Peyer's patch (tissue), 4 donors: ENCODE results near the gene AHCY. TPM values are rescaled to one million over a fixed set of nuclear protein-coding genes. Genes with fewer than 3 reads are reported as not detected.
A peak's percentile ranks its signal among the peaks of the same experiment; 100 is the strongest.

Source experiments
- DNase-seq, 3 donors: peaks; one replicate each; pipeline ENCODE4 v3.0.0-alpha.2; 2017 to 2019
- H3K27ac ChIP-seq, 4 donors: fragments of 200-600 bp; sonication (generic); one replicate each; pipeline ENCODE4 v1.5.1; 2016 to 2019
- H3K27me3 ChIP-seq, 2 donors: fragments of 200-600 bp; sonication (generic); one replicate each; pipeline ENCODE4 v1.5.1; 2019
- H3K36me3 ChIP-seq, 3 donors: fragments of 200-600 bp; sonication (generic); one replicate each; pipeline ENCODE4 v1.5.1; 2016 to 2019
- H3K4me1 ChIP-seq, 4 donors: fragments of 200-600 bp; sonication (generic); one replicate each; pipeline ENCODE4 v1.5.1; 2016 to 2019
- H3K4me3 ChIP-seq, 4 donors: fragments of 200-600 bp; sonication (generic); 1 replicate in 3 of 4; 2 replicates in 1 of 4; pipeline ENCODE4 v1.5.1; 2016 to 2019; ENCODE audit warnings: mild to moderate bottlenecking in 1 of 4
- H3K9me3 ChIP-seq, 4 donors: fragments of 200-600 bp; sonication (generic); one replicate each; pipeline ENCODE4 v1.5.1; 2016 to 2019; ENCODE audit warnings: mild to moderate bottlenecking in 1 of 4
- CTCF ChIP-seq, 6 experiments: fragments of 450-650 bp in 4 of 6; fragments of 200-600 bp in 2 of 6; sonication (generic) in 1 of 6; IDR thresholded peaks; one replicate each; pipeline ENCODE4 v1.5.1; 2017 to 2019; ENCODE audit warnings: antibody characterized with exemption in 6 of 6, mild to moderate bottlenecking in 3 of 6, moderate library complexity in 1 of 6
- POLR2A ChIP-seq, 2 donors: fragments of 450-650 bp; IDR thresholded peaks; one replicate each; pipeline ENCODE4 v1.5.1; 2017; ENCODE audit warnings: antibody characterized with exemption in 2 of 2, mild to moderate bottlenecking in 2 of 2, moderate library complexity in 2 of 2
- total RNA-seq, 4 donors: library from RNA; depleted of rRNA; stranded (reverse); fragments of >200 nt; gene quantifications; one replicate each; pipeline ENCODE4 v1.1.0, GENCODE V29; 2016

AHCY gene
- total RNA-seq, 4 donors from 2014 or later: 46.9 to 52.4 (median 49.4) TPM

GRCh38 chr20:34240693-34241615 is 62.2 kb downstream of the AHCY start, which contains the start of gene ASIP:
Gene ASIP, plus strand, starts transcription at chr20:34241423. Its CDS starts 18,952 bp downstream, at chr20:34260375.
- peak within 1 kb of the TSS in 1 of 4 donors; percentile 66 for H3K27ac ChIP-seq
- no peaks in the 10 kb centered on the region for H3K4me1 ChIP-seq
- H3K36me3 ChIP-seq: no peaks in the 10 kb centered on the region
- peak in 2 of 3 donors; percentile 51 to 58 for DNase-seq
- no peaks in the 10 kb centered on the region for H3K9me3 ChIP-seq
- no peak within 1 kb of the TSS for H3K4me3 ChIP-seq
- TF ChIP-seq CTCF (IDR thresholded peaks at IDR 0.05) (no peak), POLR2A (IDR thresholded peaks at IDR 0.05) (no peak)
- H3K27me3 ChIP-seq: no peaks in the 10 kb centered on the region

- TF ChIP-seq POLR2A (IDR thresholded peaks at IDR 0.05) (no peak), CTCF (IDR thresholded peaks at IDR 0.05) (no peak)
- Histone ChIP-seq H3K4me3 (no peak overlapping the region), H3K36me3 (no peaks in the 10 kb centered on the region), H3K27me3 (no peaks in the 10 kb centered on the region), H3K9me3 (no peaks in the 10 kb centered on the region), H3K27ac (peak overlapping the region in 1 of 4 donors; percentile 66), H3K4me1 (no peaks in the 10 kb centered on the region)
- no peak for DNase-seq
Measured at GRCh38 chr20:34240121-34240520, 63.0 kb downstream of the AHCY start.

GRCh38 chr20:34237942-34238341 is 65.2 kb downstream of the AHCY start:
- H3K36me3 ChIP-seq: no peaks in the 10 kb centered on the region
- no peak overlapping the region for H3K4me3 ChIP-seq
- H3K27me3 ChIP-seq: no peaks in the 10 kb centered on the region
- H3K4me1 ChIP-seq: no peaks in the 10 kb centered on the region
- no peak for DNase-seq
- TF ChIP-seq POLR2A (IDR thresholded peaks at IDR 0.05) (no peak), CTCF (IDR thresholded peaks at IDR 0.05) (no peak)
- no peak overlapping the region for H3K27ac ChIP-seq
- no peaks in the 10 kb centered on the region for H3K9me3 ChIP-seq

GRCh38 chr20:34235875-34236274 is 67.3 kb downstream of the AHCY start:
- H3K27me3 ChIP-seq: no peaks in the 10 kb centered on the region
- no peaks in the 10 kb centered on the region for H3K4me1 ChIP-seq
- H3K4me3 ChIP-seq: no peak overlapping the region
- DNase-seq: no peak
- H3K27ac ChIP-seq: no peak overlapping the region
- no peaks in the 10 kb centered on the region for H3K9me3 ChIP-seq
- TF ChIP-seq CTCF (IDR thresholded peaks at IDR 0.05) (no peak), POLR2A (IDR thresholded peaks at IDR 0.05) (no peak)
- no peaks in the 10 kb centered on the region for H3K36me3 ChIP-seq

- no peak for TF ChIP-seq POLR2A (IDR thresholded peaks at IDR 0.05)
- TF ChIP-seq CTCF (IDR thresholded peaks at IDR 0.05): no peak
- no peaks in the 10 kb centered on the region for H3K36me3 ChIP-seq
Measured at GRCh38 chr20:34233687-34234086, 69.5 kb downstream of the AHCY start.

More at GRCh38 chr20:34233687-34234086, 69.5 kb downstream of the AHCY start:
- no peaks in the 10 kb centered on the region for H3K4me1 ChIP-seq
- no peak overlapping the region for H3K4me3 ChIP-seq
- no peaks in the 10 kb centered on the region for H3K27me3 ChIP-seq
- no peak overlapping the region for H3K27ac ChIP-seq
- H3K9me3 ChIP-seq: no peaks in the 10 kb centered on the region
- no peak for DNase-seq
